Stomach smooth muscle (tissue), 2 donors: ENCODE results near the gene ZNF23.

Experiments
- H3K27ac ChIP-seq: one replicate; pipeline ENCODE4 v1.7.0; 2013; ENCODE audit warnings: mild to moderate bottlenecking, low read length, inconsistent platforms
- H3K27me3 ChIP-seq, 2 donors: one replicate each; pipeline ENCODE4 v1.7.0; 2013; ENCODE audit warnings: low read length in 2 of 2; ENCODE audit not compliant: insufficient read depth in 2 of 2, control insufficient read depth in 1 of 2
- H3K36me3 ChIP-seq, 2 donors: one replicate each; pipeline ENCODE4 v1.7.0; 2013; ENCODE audit warnings: low read length in 2 of 2; ENCODE audit not compliant: control insufficient read depth in 2 of 2, insufficient read depth in 2 of 2
- H3K4me1 ChIP-seq: one replicate; pipeline ENCODE4 v1.7.0; 2013; ENCODE audit warnings: low read length; ENCODE audit not compliant: control insufficient read depth, insufficient read depth
- H3K4me3 ChIP-seq, 2 donors: one replicate each; pipeline ENCODE4 v1.7.0; 2013; ENCODE audit warnings: low read length in 2 of 2
- H3K9ac ChIP-seq, 2 donors: one replicate each; pipeline ENCODE4 v1.7.0; 2013; ENCODE audit warnings: low read length in 2 of 2, mild to moderate bottlenecking in 1 of 2
- H3K9me3 ChIP-seq, 2 donors: one replicate each; pipeline ENCODE4 v1.7.0; 2013; ENCODE audit warnings: low read length in 2 of 2; ENCODE audit not compliant: control insufficient read depth in 2 of 2
- donor health status: healthy.
- donor health status: Pancreatic carcinoma.

Gene ZNF23

GRCh38 chr16:71490361-71490760 lies 28.3 kb upstream of the ZNF23 start:
- Histone ChIP-seq H3K4me1 (no peaks in the 10 kb centered on the region), H3K4me3 (no peak overlapping the region), H3K27me3 (no peaks in the 10 kb centered on the region), H3K9me3 (no peaks in the 10 kb centered on the region), H3K27ac (no peak overlapping the region), H3K36me3 (no peaks in the 10 kb centered on the region), H3K9ac (no peak overlapping the region)

DNA sequence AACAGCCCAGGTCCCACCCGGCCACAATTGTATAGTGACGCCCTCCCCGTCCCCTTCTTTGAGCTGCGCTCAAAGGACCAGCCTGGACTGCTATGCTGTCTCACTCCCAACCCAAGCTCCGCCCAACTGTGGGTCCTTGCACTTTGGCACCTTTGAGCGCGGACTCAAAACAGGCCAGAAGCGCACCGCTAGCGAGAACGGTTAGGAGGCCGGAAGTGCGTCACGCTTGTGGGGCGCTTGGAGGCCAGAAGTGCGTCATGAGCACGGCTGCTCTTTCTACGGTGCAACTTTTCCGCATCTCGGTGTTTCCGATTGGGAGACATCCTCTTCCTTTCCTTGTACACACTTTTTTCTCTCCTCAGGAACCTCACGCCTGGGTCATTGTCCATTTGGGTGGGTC lies 27.1 kb upstream of the ZNF23 start, which contains the start of gene ZNF19:
Gene ZNF19, minus strand, starts transcription at position 203 of the 400 bp plus-strand sequence. CDS start 7,210 bp downstream, outside the sequence.
- H3K9me3 ChIP-seq, result no peaks in the 10 kb centered on the region
- no peaks in the 10 kb centered on the region for H3K4me1 ChIP-seq
- H3K27ac ChIP-seq, result no peak within 1 kb of the TSS
- no peak within 1 kb of the TSS for H3K4me3 ChIP-seq
- H3K27me3 ChIP-seq, result no peaks in the 10 kb centered on the region
- no peak within 1 kb of the TSS for H3K9ac ChIP-seq
- H3K36me3 ChIP-seq, result no peaks in the 10 kb centered on the region

DNA sequence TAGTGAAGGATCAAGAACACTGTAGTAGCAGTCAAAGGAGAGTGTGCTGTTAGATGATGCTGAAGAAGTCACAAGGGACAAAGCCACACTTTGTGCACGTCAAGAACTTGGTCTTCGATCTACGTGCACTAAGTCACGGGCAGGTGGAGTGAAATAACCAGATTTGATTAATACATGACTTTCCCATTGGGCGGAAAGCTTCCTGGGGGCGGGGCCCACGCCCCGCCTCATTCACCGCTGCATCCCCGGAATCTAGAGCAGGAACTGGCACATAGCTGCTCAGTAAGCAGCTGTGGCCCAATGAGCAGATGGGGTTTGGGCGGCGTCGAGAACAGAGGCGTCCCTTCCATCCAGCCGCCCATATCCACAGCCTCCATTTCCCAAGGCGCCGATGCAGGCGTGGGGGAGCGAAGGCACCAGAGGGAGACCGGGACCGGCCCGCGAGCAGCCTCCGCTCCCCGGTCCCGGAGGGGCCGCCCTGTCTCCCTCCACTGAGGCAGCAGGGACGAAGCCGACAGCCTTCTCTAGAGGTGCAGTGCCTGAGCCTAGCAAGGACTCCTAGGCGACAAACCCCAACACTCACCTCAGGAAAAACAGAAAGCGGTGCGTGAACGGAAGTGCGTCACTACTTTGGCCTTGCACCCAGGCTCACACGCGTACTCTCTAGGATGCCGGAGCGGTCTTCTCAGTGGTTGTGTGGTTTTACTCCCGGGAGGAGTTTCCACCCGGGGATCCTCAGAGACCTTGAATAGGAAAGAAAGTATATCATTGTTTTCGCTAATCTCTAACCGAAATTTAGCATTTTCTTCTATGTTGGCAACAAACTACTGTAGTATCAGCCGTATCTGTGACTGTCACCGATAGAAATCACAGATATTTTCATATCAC lies 22.2 kb upstream of the ZNF23 start:
- no peaks in the 10 kb centered on the region for H3K4me1 ChIP-seq
- peaks cover 3 to 4% of the 10 kb centered on the region in 2 donors for H3K36me3 ChIP-seq
- H3K9ac ChIP-seq, result peak overlapping the region; percentile 84 to 99

DNA sequence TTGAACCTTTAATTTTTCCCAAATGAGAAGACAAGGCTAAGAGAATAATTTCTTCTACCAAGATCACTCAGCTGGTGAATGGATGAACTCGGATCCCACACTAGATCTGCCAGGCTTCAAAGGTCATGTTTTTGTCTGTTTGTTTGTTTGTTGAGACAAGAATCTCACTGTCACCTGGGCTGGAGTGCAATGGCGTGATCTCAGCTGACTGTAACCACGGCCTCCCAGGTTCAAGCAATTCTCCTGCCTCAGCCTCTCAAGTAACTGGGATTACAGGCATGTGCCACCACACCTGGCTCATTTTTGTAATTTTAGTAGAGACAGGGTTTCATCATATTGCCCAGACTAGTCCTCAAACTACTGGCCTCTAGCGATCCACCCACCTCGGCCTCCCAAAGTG lies 20.5 kb upstream of the ZNF23 start:
- Histone ChIP-seq H3K4me1 (no peaks in the 10 kb centered on the region), H3K27ac (no peak overlapping the region), H3K4me3 (no peak overlapping the region), H3K36me3 (peaks cover 12 to 13% of the 10 kb centered on the region in 2 donors), H3K9me3 (no peaks in the 10 kb centered on the region), H3K9ac (no peak overlapping the region), H3K27me3 (no peaks in the 10 kb centered on the region)

More for the DNA sequence above, 22.2 kb upstream of the ZNF23 start:
- Histone ChIP-seq H3K4me3 (peak overlapping the region; percentile 77 to 98), H3K9me3 (no peaks in the 10 kb centered on the region), H3K27me3 (no peaks in the 10 kb centered on the region), H3K27ac (peak overlapping the region; percentile 98)

DNA sequence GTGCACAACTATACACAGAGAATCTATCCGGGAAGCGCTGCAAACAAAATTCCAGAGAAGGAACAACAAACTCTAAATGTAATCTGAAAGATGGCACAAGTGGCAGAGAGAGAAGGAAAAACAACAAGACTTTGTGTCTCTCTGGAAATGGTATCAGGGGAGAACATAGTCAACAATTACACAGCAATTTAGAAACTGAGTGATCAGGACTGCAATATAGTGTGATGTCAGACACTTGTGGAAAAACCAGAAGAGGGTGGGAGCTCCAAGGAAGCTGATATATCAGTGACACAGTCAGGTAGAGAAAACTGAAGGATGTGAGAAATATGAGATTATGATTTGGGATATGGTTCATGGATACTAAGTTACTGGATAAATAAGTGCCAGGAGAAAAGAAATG lies 18.9 kb upstream of the ZNF23 start:
- Histone ChIP-seq H3K9me3 (no peaks in the 10 kb centered on the region), H3K4me3 (no peak overlapping the region), H3K27me3 (no peaks in the 10 kb centered on the region), H3K4me1 (no peaks in the 10 kb centered on the region), H3K27ac (no peak overlapping the region), H3K36me3 (peaks cover 21 to 28% of the 10 kb centered on the region in 2 donors), H3K9ac (no peak overlapping the region)

DNA sequence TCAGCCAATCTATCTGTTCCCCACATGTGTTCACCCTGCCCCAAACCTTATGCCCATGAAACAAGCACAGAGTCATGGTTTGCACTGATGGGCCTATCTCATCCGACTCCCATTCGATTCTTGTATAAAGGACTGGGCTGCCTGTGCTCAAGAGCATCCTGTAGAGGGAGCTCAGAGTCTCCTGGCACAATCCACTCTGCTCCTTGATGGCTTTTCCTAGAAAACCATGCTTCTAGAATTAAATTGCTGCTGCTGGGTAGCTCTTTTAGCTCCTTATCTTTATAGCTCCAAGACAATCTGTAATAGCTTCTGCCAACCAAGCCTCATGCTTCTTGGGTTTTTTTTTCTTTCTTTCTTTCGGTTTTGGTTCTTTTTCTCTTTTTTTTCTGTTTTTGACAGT lies 17.4 kb upstream of the ZNF23 start:
- Histone ChIP-seq H3K27me3 (no peaks in the 10 kb centered on the region), H3K27ac (no peak overlapping the region), H3K4me1 (no peaks in the 10 kb centered on the region), H3K4me3 (no peak overlapping the region), H3K9ac (no peak overlapping the region), H3K36me3 (peaks cover 31 to 42% of the 10 kb centered on the region in 2 donors), H3K9me3 (no peaks in the 10 kb centered on the region)

DNA sequence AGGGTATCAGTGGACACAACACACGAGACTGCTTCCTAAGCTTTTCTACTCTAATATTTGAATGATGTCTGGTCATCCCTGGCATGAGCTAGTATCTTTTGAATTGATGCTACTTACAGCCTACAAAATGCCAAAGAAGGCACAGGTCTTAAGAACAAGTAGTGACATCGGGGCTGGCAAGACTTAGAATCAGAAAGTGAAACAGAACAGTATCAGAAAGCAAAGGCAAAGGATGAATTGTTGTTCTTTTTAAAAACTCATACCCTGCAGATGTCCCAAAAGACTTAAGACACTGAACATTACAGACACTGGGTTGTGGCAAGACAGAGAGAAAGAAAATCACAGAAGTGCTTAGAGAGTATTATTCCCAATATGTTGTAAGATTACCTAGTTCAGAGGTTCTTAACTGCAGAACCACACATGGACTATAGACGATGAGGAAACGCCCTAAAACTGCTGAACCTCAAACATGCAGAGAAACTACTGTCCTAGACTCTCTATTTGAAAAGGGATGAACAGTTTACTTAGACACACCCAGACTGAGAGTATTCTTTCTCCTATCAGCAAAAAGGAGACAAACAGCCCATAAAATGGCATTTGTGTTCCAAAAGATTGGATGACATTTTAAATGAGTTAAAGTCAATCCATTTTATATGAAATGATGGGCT lies 14.5 kb upstream of the ZNF23 start:
- Histone ChIP-seq H3K27ac (no peak overlapping the region), H3K36me3 (peaks cover 37 to 46% of the 10 kb centered on the region in 2 donors), H3K9ac (no peak overlapping the region), H3K9me3 (no peaks in the 10 kb centered on the region), H3K27me3 (no peaks in the 10 kb centered on the region), H3K4me1 (no peaks in the 10 kb centered on the region), H3K4me3 (no peak overlapping the region)

DNA sequence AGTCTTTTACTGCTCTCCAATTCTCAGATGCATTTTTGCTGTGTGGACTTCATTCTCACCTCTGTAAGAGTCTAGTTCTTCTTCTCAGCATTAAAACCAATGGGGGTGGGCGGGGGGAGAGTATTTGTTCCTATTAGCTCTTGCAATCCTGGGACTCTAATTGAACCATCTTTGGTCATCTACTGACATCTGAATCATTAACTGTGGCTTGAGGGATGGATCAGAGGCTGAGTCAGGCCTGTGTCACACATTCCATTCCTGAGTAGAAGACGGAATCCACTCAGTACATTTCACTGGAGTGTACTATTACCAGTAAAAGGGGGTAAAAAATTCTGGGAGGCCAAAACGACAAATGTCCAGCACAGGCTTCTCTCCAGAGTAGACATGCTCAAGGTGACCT lies 12.8 kb upstream of the ZNF23 start:
- Histone ChIP-seq H3K9me3 (no peaks in the 10 kb centered on the region), H3K27ac (no peak overlapping the region), H3K9ac (no peak overlapping the region), H3K36me3 (peaks cover 40 to 42% of the 10 kb centered on the region in 2 donors), H3K27me3 (no peaks in the 10 kb centered on the region), H3K4me1 (no peaks in the 10 kb centered on the region), H3K4me3 (no peak overlapping the region)

GRCh38 chr16:71473891-71474290 lies 11.8 kb upstream of the ZNF23 start:
- no peak overlapping the region for H3K9ac ChIP-seq
- H3K36me3 ChIP-seq, result peaks cover 37 to 42% of the 10 kb centered on the region in 2 donors
- no peaks in the 10 kb centered on the region for H3K9me3 ChIP-seq
- H3K4me3 ChIP-seq, result no peak overlapping the region
- H3K4me1 ChIP-seq, result no peaks in the 10 kb centered on the region
- no peak overlapping the region for H3K27ac ChIP-seq
- H3K27me3 ChIP-seq, result no peaks in the 10 kb centered on the region

DNA sequence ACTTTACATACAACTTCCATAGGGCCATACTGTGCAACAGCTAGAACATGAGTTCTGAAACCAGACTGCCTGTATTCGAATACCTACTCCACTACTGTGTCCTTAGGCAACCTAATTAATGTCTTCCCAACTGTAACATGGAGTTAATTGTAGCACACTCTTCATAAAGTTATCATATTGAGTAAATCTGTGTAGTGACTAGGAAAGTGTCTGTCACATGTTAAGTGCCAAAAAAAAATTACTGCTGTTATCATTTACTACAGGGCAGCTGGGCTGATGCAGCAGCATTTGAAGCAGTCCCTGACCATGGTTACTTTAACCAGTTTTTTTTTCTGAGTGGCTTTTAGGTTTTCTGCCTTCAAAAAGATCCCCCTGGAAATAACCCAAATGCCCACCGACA lies 10.9 kb upstream of the ZNF23 start:
- no peaks in the 10 kb centered on the region for H3K9me3 ChIP-seq
- H3K4me3 ChIP-seq, result no peak overlapping the region
- no peak overlapping the region for H3K27ac ChIP-seq
- H3K27me3 ChIP-seq, result no peaks in the 10 kb centered on the region
- H3K9ac ChIP-seq, result no peak overlapping the region
- peaks cover 28 to 33% of the 10 kb centered on the region in 2 donors for H3K36me3 ChIP-seq
- H3K4me1 ChIP-seq, result no peaks in the 10 kb centered on the region

DNA sequence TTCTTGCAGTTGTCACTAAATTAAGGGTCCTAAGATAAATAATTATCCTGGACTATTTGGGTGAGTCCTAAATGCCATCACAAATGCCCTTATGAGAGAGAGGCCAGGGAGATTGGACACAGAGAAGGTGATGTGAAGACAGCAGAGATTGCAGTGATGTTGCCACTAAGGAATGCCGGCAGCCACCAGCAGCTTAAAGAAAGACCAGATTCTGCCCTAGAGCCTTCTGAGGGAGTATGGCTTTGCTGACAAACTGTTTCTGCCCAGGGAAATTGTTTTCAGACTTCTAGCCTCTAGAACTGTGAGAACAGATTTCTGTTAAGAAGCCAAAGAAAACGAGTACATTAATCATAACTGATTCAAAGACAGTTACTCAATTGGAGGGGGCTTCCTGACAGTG lies 10.0 kb upstream of the ZNF23 start:
- no peak overlapping the region for H3K9ac ChIP-seq
- H3K36me3 ChIP-seq, result peaks cover 25 to 29% of the 10 kb centered on the region in 2 donors
- no peak overlapping the region for H3K4me3 ChIP-seq
- H3K9me3 ChIP-seq, result no peaks in the 10 kb centered on the region
- H3K27ac ChIP-seq, result no peak overlapping the region
- H3K27me3 ChIP-seq, result no peaks in the 10 kb centered on the region
- H3K4me1 ChIP-seq, result no peaks in the 10 kb centered on the region
